DND-41 (cell line): Measurements from ENCODE around the gene A2ML1.

ENCODE experiments used
- ATAC-seq: fragments of 200-7000 bp; cut with Tn5 transposase; 3 replicates; pipeline ENCODE4 v1.9.1; 2021; ENCODE audit warnings: low read depth; ENCODE audit not compliant: insufficient read depth
- DNase-seq: peaks from one replicate; pipeline ENCODE4 v3.0.0-alpha.2; 2020
- H2AFZ ChIP-seq: 2 replicates; pipeline ENCODE4 v1.6.0; 2012; ENCODE audit warnings: low read depth, low read length
- H3K27ac ChIP-seq: 2 replicates; pipeline ENCODE4 v1.5.1; 2012; ENCODE audit warnings: low read length, inconsistent platforms
- H3K27me3 ChIP-seq: fragments of 200-600 bp; sonication (generic); 2 replicates; pipeline ENCODE4 v1.6.0; 2012; ENCODE audit warnings: low read length, mild to moderate bottlenecking, inconsistent platforms; ENCODE audit not compliant: insufficient read depth, poor library complexity
- H3K36me3 ChIP-seq: 2 replicates; pipeline ENCODE4 v1.5.1; 2012; ENCODE audit warnings: low read length, inconsistent platforms; ENCODE audit not compliant: insufficient read depth
- H3K4me1 ChIP-seq: 2 replicates; pipeline ENCODE4 v1.5.1; 2012; ENCODE audit warnings: mild to moderate bottlenecking, low read length; ENCODE audit not compliant: insufficient read depth
- H3K4me2 ChIP-seq: 2 replicates; pipeline ENCODE4 v1.6.0; 2012; ENCODE audit warnings: mild to moderate bottlenecking, moderate library complexity, low read length, inconsistent platforms; ENCODE audit not compliant: insufficient read depth
- H3K4me3 ChIP-seq, 2 experiments: fragments of 200-600 bp in 1 of 2; shearing (Covaris generic) in 1 of 2; 2 replicates each; pipeline ENCODE4 v1.5.1; 2012 to 2016; ENCODE audit warnings: inconsistent platforms in 2 of 2, low read length in 2 of 2, mild to moderate bottlenecking in 2 of 2, low read depth in 1 of 2, moderate library complexity in 1 of 2
- H3K79me2 ChIP-seq: 2 replicates; pipeline ENCODE4 v1.6.0; 2012; ENCODE audit warnings: low read length, inconsistent platforms; ENCODE audit not compliant: insufficient read depth
- H3K9ac ChIP-seq: 2 replicates; pipeline ENCODE4 v1.6.0; 2012; ENCODE audit warnings: low read depth, mild to moderate bottlenecking, inconsistent platforms, low read length, moderate library complexity
- H3K9me3 ChIP-seq: 2 replicates; pipeline ENCODE4 v1.5.1; 2012; ENCODE audit warnings: low read length, moderate library complexity, mild to moderate bottlenecking, inconsistent platforms; ENCODE audit not compliant: insufficient read depth, severe bottlenecking
- H4K20me1 ChIP-seq: 2 replicates; pipeline ENCODE4 v1.6.0; 2012; ENCODE audit warnings: low read length; ENCODE audit not compliant: insufficient read depth
- CTCF ChIP-seq: IDR thresholded peaks from 2 replicates; pipeline ENCODE4 v1.5.1; 2012; ENCODE audit warnings: borderline replicate concordance, low read length, moderate library complexity, mild to moderate bottlenecking; ENCODE audit not compliant: poor library complexity, severe bottlenecking; ENCODE audit errors: extremely low read depth
- EZH2 ChIP-seq: IDR thresholded peaks from 3 replicates; pipeline ENCODE4 v1.6.1; 2012; ENCODE audit warnings: borderline replicate concordance, low read depth, mild to moderate bottlenecking, moderate library complexity, low read length, inconsistent platforms; ENCODE audit not compliant: severe bottlenecking

Gene A2ML1

DNA sequence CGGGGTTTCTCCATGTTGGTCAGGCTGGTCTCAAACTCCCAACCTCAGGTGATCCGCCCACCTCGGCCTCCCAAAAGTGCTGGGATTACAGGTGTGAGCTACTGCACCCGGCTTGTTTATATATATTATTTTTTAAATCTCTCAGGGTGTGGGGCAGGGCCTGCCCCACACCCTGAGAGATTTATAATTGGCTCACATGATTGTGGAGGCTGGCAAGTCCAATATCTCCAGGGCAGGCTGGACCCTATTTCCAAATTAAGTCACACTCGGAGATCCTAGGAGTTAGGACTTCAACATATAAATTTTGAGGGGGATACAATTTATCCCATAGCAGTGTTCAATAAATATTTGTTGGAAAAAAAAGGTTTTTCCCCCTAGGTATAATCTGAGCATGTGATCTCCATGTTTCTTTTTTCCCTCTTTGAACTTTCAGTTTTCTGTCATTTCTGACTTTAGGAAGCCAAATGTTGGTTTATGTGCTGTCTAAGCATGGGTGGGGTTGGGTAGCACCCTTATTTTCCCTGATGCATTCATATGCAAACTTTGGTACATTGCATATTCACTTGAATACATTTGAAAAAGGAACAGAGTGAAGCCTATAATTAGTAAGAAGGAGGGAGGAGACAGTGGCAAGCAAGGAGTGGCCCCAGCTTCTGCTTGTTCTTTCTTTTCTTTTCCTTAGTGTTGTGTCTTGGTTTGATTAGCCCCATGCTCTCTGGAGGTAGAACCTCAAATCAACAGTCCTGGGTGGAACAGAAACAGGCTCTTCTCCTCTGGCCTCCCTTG is 8.7 kb upstream of the A2ML1 start:
- Histone ChIP-seq H3K4me3 (no peak overlapping the region), H2AFZ (no peak overlapping the region), H4K20me1 (no peaks in the 10 kb centered on the region), H3K36me3 (no peaks in the 10 kb centered on the region), H3K27ac (no peak overlapping the region), H3K4me2 (no peak overlapping the region), H3K9me3 (no peaks in the 10 kb centered on the region), H3K4me1 (no peaks in the 10 kb centered on the region), H3K79me2 (no peaks in the 10 kb centered on the region), H3K9ac (no peak overlapping the region), H3K27me3 (peaks cover 3% of the 10 kb centered on the region)
- ATAC-seq (no peak), DNase-seq (no peak)
- TF ChIP-seq CTCF: no peak
- no peak for TF ChIP-seq EZH2

GRCh38 chr12:8816448-8817050 is 5.9 kb upstream of the A2ML1 start:
- no peak overlapping the region for H2AFZ ChIP-seq
- H3K4me3 ChIP-seq: no peak overlapping the region
- H4K20me1 ChIP-seq: no peaks in the 10 kb centered on the region
- H3K27ac ChIP-seq: no peak overlapping the region
- H3K9ac ChIP-seq: no peak overlapping the region
- no peaks in the 10 kb centered on the region for H3K9me3 ChIP-seq
- TF ChIP-seq EZH2 (no peak), CTCF (no peak)
- peaks cover 3% of the 10 kb centered on the region for H3K27me3 ChIP-seq
- no peak overlapping the region for H3K4me2 ChIP-seq
- no peaks in the 10 kb centered on the region for H3K4me1 ChIP-seq
- ATAC-seq (no peak), DNase-seq (no peak)
- H3K79me2 ChIP-seq: no peaks in the 10 kb centered on the region
- H3K36me3 ChIP-seq: no peaks in the 10 kb centered on the region

DNA sequence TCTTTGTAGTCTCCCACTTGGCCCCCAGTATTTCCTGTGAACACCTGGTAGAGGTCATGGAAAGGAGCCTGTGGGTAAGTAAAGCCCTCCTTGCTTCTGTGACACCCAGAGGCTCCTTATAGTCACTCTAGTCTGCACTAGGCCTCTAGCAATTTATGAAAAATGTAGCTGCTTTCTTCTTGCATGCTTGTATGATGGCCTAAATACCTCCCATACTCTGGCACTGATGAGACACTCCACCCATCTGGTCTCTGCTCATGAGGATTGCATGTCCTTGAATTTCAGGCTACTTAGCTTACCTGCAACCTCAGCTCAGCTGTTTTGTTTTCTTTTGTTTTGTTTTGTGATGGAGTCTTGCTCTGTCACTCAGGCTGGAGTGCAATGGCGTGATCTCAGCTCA is 4.6 kb upstream of the A2ML1 start:
- Histone ChIP-seq H3K9me3 (no peaks in the 10 kb centered on the region), H3K27me3 (peaks cover 3% of the 10 kb centered on the region), H4K20me1 (no peaks in the 10 kb centered on the region), H3K4me2 (no peak overlapping the region), H3K36me3 (no peaks in the 10 kb centered on the region), H3K4me3 (no peak overlapping the region), H3K9ac (no peak overlapping the region), H2AFZ (no peak overlapping the region), H3K4me1 (no peaks in the 10 kb centered on the region), H3K27ac (no peak overlapping the region), H3K79me2 (no peaks in the 10 kb centered on the region)
- no peak for ATAC-seq
- DNase-seq: no peak
- TF ChIP-seq CTCF (no peak), EZH2 (no peak)
